Panc1 (cell line): ENCODE results near the gene KLF17.

Source experiments
- POLR2AphosphoS5 ChIP-seq: IDR thresholded peaks from 2 replicates; pipeline ENCODE4 v1.6.1; 2012; ENCODE audit warnings: mild to moderate bottlenecking, low read depth, low read length, moderate library complexity
- SIN3A ChIP-seq: IDR thresholded peaks from 2 replicates; pipeline ENCODE4 v1.6.1; 2012; ENCODE audit warnings: low read depth, mild to moderate bottlenecking, low read length, moderate library complexity, borderline replicate concordance; ENCODE audit not compliant: insufficient read depth
- TCF7L2 ChIP-seq: IDR thresholded peaks from 2 replicates; pipeline ENCODE4 v1.6.1; 2011; ENCODE audit warnings: mild to moderate bottlenecking, low read depth, low read length, inconsistent platforms
- TF ChIP-seq, protein P1 (sequence below): fragments of 450-650 bp; IDR thresholded peaks from 2 replicates; pipeline ENCODE4 v1.5.1; 2017; ENCODE audit warnings: mild to moderate bottlenecking

DNA sequence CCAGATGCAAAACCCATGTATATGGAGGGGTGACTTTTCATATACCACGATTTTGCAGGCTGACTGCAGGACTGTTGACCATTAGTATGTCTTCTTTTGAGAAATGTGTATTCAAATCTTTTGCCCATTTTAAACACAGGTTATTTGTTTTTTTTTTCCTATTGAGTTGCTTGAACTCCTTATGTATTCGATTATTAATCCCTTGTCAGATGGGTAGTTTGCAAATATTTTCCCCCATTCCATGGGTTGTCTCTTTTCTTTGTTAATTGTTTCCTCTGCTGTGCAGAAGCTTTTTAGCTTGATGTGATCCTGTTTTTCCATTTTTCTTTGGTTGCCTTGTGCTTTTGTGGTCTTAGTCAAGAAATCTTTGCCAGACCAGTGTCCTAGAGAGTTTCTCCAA, 24.6 kb upstream of the KLF17 start:
- TF ChIP-seq SIN3A: no peak
- TF ChIP-seq, protein P1, sequence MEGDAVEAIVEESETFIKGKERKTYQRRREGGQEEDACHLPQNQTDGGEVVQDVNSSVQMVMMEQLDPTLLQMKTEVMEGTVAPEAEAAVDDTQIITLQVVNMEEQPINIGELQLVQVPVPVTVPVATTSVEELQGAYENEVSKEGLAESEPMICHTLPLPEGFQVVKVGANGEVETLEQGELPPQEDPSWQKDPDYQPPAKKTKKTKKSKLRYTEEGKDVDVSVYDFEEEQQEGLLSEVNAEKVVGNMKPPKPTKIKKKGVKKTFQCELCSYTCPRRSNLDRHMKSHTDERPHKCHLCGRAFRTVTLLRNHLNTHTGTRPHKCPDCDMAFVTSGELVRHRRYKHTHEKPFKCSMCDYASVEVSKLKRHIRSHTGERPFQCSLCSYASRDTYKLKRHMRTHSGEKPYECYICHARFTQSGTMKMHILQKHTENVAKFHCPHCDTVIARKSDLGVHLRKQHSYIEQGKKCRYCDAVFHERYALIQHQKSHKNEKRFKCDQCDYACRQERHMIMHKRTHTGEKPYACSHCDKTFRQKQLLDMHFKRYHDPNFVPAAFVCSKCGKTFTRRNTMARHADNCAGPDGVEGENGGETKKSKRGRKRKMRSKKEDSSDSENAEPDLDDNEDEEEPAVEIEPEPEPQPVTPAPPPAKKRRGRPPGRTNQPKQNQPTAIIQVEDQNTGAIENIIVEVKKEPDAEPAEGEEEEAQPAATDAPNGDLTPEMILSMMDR: no peak
- TF ChIP-seq POLR2AphosphoS5: no peak
- no peak for TF ChIP-seq TCF7L2
